ENCODE results near the gene GARIN3.
A peak's percentile ranks its signal among the peaks of the same experiment; 100 is the strongest.

GARIN3 gene

DNA sequence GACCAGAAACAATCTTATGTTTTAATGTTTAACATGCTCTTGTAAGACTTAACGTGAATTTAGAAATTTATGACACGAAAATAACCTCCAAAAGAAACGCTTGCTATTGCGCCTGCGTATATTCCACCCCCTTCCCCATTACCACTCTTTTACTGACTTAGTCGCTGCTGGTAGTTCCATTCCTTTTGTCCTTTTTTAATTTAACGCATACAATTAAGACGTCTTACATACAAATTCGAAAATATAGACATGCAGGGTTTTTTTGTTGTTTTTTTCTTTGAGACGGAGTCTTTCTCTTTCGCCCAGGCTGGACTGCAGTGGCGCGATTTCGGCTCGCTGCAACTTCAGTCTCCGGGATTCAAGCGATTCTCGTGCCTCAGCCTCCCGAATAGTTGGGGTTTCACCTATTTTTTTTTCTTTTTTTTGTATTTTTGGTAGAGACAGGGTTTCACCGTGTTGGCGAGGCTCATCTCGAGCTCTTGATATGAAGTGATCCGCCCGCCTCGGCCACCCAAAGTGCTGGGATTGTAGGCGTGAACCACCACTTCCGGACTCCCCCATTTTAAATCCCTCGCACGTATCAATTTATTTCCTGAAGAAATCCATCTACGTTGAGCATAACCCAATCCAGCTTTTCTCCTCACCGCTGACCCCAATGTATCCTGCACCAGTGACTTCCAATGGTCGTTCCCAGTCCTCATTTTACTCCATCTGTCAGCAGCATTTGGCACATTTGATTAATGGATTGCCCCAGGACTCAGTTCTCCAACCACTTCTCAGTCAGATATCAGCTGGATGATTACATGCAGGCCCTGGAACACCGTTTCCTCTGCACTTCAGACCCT lies 22.7 kb downstream of the GARIN3 start:
- peak; percentile 37 for DNase-seq

- peak; percentile 82 for DNase-seq
These were observed 23.5 kb downstream of the GARIN3 start, which contains the start of gene MED7 for GRCh38 chr5:157142317-157143126. TSS of gene MED7 (minus strand) at chr5:157142865. CDS start at chr5:157139431, 3,434 bp downstream.

GRCh38 chr5:157137691-157138090 lies 28.4 kb downstream of the GARIN3 start:
- no peak for DNase-seq

DNA sequence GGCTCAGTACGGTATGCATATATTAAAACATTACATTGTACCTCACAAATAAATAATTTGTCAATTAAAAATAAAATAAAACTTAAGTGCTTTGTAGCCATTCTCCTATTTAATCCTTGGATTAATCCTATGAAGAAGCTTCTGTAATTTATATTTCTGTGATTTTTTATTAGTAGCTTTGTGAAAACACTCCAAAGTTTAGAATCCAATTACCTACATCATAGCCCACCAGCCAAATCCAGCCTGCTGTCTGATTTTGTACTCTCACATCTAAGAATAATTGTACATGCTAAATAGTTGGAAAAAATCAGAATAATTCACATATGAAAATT lies 33.8 kb downstream of the GARIN3 start:
- no peak for DNase-seq

DNA sequence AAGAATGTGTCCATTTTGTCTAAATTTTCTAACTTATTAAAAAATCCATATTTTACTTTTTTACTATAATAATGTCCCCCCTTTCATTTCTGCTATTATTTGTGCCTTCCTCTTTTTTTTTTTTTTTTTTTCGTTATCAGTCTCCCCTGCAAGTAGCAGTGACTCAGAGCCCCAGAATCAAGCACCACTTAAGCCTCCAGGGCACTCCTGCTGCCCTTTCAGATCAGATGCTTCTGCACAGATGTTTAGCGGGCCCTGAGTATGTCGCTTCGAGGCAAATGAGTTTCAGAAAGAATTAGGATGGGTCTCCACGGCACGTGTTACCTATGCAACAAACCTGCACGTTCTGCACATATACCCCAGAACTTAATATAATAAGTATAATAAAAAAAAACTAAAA lies 35.1 kb downstream of the GARIN3 start:
- no peak for DNase-seq

DNA sequence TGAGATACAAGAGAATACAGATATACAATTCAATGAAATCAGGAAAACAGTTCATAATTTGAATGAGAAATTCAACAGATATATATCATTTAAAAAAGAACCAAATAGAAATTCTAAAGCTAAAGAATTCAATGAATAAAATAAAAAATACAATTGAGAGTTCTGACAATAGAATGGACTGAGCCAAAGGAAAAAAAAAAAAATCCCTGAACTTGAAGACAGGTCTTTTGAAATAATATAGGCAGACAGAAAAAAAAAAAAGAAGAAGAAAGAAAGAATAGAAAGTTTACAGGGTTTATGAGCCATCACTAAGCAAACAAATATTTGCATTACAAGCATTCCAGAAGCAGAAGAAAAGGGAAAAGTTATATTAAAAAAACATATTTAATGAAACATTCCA lies 44.4 kb downstream of the GARIN3 start:
- DNase-seq, result no peak

DNA sequence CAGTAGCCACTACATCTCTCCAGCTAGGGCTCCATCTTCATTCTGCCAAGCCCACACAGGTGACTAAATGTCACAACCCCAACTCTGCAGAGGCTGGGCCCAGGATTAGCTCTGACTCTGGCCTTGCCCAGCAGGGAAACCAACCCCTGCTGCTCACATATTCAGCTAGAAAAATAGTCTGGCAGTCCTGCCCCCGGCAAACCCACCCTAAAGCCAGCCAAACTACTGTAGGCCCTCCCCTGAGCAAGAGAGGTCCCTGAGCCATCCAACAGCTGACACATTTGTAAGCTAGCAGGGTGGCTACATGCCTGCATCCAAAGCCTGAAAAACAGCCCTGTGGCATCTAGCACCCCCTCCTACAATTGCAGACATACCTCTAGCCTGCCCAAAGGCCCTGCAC lies 46.0 kb downstream of the GARIN3 start:
- no peak for DNase-seq

DNA sequence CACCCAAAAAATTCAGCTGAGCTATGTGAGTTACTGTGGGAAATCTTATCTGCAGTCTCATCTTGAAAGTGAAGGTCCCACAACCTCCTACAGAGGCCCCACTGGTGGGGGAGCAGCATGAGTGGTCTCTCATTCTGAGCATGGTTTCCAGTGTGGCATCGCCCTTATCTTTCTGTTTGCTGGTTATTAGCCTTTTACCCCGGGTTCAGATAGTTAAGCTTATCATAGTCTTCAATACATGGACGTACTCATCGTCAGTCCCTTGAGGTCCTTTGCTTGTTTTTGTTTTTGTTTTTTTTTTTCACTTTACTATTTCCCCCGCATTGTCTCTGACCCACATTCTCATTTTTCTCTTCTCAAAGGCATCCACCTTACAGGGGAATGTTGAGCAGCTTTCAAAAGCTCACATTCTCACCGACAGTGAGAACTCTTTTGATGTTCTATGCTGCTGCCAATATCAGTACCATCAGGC lies 49.5 kb downstream of the GARIN3 start:
- peak; percentile 10 for DNase-seq

DNA sequence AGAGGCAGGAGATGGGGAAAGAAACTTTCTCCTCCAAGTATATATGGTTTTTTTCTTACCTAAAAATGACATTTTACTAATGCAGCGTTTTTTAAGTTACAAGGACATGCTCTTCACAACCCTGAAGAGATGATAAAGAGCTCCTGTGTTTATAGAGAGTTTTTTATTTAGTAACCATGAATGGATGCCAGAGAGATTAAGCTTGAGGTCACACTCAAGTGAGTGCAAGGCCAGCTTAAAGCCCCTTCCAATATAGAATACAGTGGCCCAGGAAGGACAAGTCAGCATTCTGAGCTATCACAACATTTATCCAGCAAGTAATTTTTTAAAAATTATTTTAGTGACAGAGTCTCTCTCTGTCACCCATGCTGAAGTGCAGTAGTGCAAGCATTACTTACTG lies 50.6 kb downstream of the GARIN3 start:
- no peak for DNase-seq

GRCh38 chr5:157115012-157115411 lies 51.1 kb downstream of the GARIN3 start:
- no peak for DNase-seq

GRCh38 chr5:157113002-157113401 lies 53.1 kb downstream of the GARIN3 start:
- DNase-seq, result no peak

Measured in stimulated activated CD4-positive, alpha-beta T cell treated with anti-CD3 and anti-CD28 coated beads, Interleukin-4, amount 100 ng/mL, for 1 hour (primary cell).